ENCODE data around the gene PICALM. TPM values are rescaled to one million over a fixed set of nuclear protein-coding genes. Genes with fewer than 3 reads are reported as not detected.

The PICALM gene
- total and polyA plus RNA-seq, 9 of the 15 experiments (the other 6 are each of a cell fraction or from before 2014, with no cell fraction given) = 41.3 to 990 (median 309) TPM

DNA sequence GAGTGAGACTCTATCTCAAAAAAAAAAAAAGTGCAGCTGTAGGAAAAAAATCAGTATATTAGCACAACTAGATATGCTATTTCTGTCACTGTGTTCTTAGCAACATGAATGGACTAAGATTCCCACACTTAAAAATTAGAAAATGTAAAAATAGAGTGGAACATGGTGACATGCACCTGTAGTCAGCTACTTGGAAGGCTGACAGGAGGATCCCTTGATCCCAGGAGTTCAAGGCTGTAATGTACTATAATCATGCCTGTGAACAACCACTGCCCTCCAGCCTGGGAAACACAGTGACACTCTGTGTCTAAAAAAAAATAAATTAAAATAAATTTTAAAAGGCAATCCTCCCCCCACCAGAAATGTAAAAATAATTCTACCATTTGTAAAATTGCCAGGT lies 29.8 kb downstream of the PICALM start:
- no peak overlapping the region for H3K4me2 ChIP-seq (ENCODE audit: insufficient read depth, low read length)
- in situ Hi-C loops (cut with MboI) (no loop called here), intact Hi-C loops (cut with micrococcal nuclease) (no loop called here)
- no TSS peak for BruUV-seq (replicated peaks)
- ChIA-PET POLR2A (interaction anchor here (0.6 to 1.3 kb wide), 3 partner anchors 10 to 210 kb away, joined by 3 to 4 read pairs (median 4); no protein-coding TSS in a partner anchor), CTCF (ENCODE audit: low intra/inter-chr PET ratio) (no interaction called here)
- H3K9me3 ChIP-seq (replicated peaks; ENCODE audit: control insufficient read depth, insufficient read depth, low read depth, low read length) = no peaks in the 10 kb centered on the region
- H3K9ac ChIP-seq (ENCODE audit: insufficient read depth in 1 of 2, low read depth in 2 of 2, low read length in 2 of 2) = no peak overlapping the region
- DNase-seq (ENCODE audit: extremely low read depth in 1 of 4, low spot score in 3 of 4) (no peak), ATAC-seq (no peak), FAIRE-seq (no peak)
- peaks cover 6 to 37% of the 10 kb centered on the region in 2 experiments for H3K4me1 ChIP-seq (replicated peaks in 1 of 2; ENCODE audit: control insufficient read depth in 2 of 2, insufficient read depth in 2 of 2, low read length in 2 of 2)
- no peak overlapping the region for H3K4me3 ChIP-seq
- peaks cover 34% of the 10 kb centered on the region; the same call in 2 of the 3 replicates for H3K36me3 ChIP-seq (ENCODE audit: control insufficient read depth, insufficient read depth, low read length)
- no peak overlapping the region for H3K27ac ChIP-seq (ENCODE audit: extremely low read depth, low read depth, low read length)
- H3K79me2 ChIP-seq (ENCODE audit: control insufficient read depth, insufficient read depth, low read length) = peaks cover 97% of the 10 kb centered on the region
- H3K27me3 ChIP-seq (ENCODE audit: control insufficient read depth in 2 of 2, insufficient read depth in 2 of 2, low read length in 2 of 2) = no peaks in the 10 kb centered on the region
- no peaks in the 10 kb centered on the region for H3K9me1 ChIP-seq (ENCODE audit: control insufficient read depth, insufficient read depth, low read length)
- no peak overlapping the region for H2AFZ ChIP-seq (ENCODE audit: low read depth, low read length)
- H4K20me1 ChIP-seq (replicated peaks; ENCODE audit: control insufficient read depth, insufficient read depth, low read length) = peaks cover 3% of the 10 kb centered on the region
- TF ChIP-seq CREBBP (IDR thresholded peaks at IDR 0.05; ENCODE audit: low read depth, low read length) (no peak), CCAR2 (IDR thresholded peaks at IDR 0.05; ENCODE audit: low read depth, low read length) (no peak), SMARCB1 (IDR thresholded peaks at IDR 0.05; ENCODE audit: insufficient read length, low read depth) (no peak), MCM3 (IDR thresholded peaks at IDR 0.05) (no peak), SMARCE1 (IDR thresholded peaks at IDR 0.05) (no peak), MYBL2 (IDR thresholded peaks at IDR 0.05; ENCODE audit: low read depth) (no peak), MYBL2 (CRISPR knock-in tag; IDR thresholded peaks at IDR 0.05; ENCODE audit: borderline replicate concordance) (no peak), RCOR1 (IDR thresholded peaks at IDR 0.05; ENCODE audit: borderline replicate concordance in 1 of 2, low read depth in 2 of 2, low read length in 2 of 2) (no peak), NR4A1 (CRISPR knock-in tag; IDR thresholded peaks at IDR 0.05) (no peak), NR4A1 (tag; IDR thresholded peaks at IDR 0.05) (no peak)
- TF ChIP-seq, protein P1, sequence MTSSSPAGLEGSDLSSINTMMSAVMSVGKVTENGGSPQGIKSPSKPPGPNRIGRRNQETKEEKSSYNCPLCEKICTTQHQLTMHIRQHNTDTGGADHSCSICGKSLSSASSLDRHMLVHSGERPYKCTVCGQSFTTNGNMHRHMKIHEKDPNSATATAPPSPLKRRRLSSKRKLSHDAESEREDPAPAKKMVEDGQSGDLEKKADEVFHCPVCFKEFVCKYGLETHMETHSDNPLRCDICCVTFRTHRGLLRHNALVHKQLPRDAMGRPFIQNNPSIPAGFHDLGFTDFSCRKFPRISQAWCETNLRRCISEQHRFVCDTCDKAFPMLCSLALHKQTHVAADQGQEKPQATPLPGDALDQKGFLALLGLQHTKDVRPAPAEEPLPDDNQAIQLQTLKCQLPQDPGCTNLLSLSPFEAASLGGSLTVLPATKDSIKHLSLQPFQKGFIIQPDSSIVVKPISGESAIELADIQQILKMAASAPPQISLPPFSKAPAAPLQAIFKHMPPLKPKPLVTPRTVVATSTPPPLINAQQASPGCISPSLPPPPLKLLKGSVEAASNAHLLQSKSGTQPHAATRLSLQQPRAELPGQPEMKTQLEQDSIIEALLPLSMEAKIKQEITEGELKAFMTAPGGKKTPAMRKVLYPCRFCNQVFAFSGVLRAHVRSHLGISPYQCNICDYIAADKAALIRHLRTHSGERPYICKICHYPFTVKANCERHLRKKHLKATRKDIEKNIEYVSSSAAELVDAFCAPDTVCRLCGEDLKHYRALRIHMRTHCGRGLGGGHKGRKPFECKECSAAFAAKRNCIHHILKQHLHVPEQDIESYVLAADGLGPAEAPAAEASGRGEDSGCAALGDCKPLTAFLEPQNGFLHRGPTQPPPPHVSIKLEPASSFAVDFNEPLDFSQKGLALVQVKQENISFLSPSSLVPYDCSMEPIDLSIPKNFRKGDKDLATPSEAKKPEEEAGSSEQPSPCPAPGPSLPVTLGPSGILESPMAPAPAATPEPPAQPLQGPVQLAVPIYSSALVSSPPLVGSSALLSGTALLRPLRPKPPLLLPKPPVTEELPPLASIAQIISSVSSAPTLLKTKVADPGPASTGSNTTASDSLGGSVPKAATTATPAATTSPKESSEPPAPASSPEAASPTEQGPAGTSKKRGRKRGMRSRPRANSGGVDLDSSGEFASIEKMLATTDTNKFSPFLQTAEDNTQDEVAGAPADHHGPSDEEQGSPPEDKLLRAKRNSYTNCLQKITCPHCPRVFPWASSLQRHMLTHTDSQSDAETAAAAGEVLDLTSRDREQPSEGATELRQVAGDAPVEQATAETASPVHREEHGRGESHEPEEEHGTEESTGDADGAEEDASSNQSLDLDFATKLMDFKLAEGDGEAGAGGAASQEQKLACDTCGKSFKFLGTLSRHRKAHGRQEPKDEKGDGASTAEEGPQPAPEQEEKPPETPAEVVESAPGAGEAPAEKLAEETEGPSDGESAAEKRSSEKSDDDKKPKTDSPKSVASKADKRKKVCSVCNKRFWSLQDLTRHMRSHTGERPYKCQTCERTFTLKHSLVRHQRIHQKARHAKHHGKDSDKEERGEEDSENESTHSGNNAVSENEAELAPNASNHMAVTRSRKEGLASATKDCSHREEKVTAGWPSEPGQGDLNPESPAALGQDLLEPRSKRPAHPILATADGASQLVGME (CRISPR knock-in tag; IDR thresholded peaks at IDR 0.05) = no peak
- TF ChIP-seq, protein P2, sequence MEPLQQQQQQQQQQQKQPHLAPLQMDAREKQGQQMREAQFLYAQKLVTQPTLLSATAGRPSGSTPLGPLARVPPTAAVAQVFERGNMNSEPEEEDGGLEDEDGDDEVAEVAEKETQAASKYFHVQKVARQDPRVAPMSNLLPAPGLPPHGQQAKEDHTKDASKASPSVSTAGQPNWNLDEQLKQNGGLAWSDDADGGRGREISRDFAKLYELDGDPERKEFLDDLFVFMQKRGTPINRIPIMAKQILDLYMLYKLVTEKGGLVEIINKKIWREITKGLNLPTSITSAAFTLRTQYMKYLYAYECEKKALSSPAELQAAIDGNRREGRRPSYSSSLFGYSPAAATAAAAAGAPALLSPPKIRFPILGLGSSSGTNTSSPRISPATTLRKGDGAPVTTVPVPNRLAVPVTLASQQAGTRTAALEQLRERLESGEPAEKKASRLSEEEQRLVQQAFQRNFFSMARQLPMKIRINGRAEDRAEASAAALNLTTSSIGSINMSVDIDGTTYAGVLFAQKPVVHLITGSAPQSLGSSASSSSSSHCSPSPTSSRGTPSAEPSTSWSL (CRISPR knock-in tag; IDR thresholded peaks at IDR 0.05; ENCODE audit: borderline replicate concordance) = no peak
- TF ChIP-seq, protein P3, sequence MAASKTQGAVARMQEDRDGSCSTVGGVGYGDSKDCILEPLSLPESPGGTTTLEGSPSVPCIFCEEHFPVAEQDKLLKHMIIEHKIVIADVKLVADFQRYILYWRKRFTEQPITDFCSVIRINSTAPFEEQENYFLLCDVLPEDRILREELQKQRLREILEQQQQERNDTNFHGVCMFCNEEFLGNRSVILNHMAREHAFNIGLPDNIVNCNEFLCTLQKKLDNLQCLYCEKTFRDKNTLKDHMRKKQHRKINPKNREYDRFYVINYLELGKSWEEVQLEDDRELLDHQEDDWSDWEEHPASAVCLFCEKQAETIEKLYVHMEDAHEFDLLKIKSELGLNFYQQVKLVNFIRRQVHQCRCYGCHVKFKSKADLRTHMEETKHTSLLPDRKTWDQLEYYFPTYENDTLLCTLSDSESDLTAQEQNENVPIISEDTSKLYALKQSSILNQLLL (CRISPR knock-in tag; IDR thresholded peaks at IDR 0.05; ENCODE audit: borderline replicate concordance) = no peak

Measured in K562 (cell line).